ENCODE measurements around the gene RPL13.
A peak's percentile ranks its signal among the peaks of the same experiment; 100 is the strongest.
"Not testable (repeated sequence)": the region's sequence is repeated elsewhere in the genome, so short reads cannot be mapped to it uniquely, and the experiment has no call there.

The RPL13 gene

GRCh38 chr16:89577055-89577759 lies 16.7 kb downstream of the RPL13 start:
- DNase-seq (ENCODE audit: low read depth) = no peak

GRCh38 chr16:89579351-89579750 lies 18.9 kb downstream of the RPL13 start:
- DNase-seq (ENCODE audit: low read depth) = no peak

- no peak for DNase-seq (ENCODE audit: low read depth)
Measured at GRCh38 chr16:89581045-89581695, 20.7 kb downstream of the RPL13 start.

- DNase-seq (ENCODE audit: low read depth) = no peak
Measured at GRCh38 chr16:89581861-89582563, 21.5 kb downstream of the RPL13 start.

- no peak for DNase-seq (ENCODE audit: low read depth)
Measured at GRCh38 chr16:89582614-89583196, 22.2 kb downstream of the RPL13 start.

- no peak for DNase-seq (ENCODE audit: low read depth)
Measured at GRCh38 chr16:89583197-89583894, 22.9 kb downstream of the RPL13 start.

- no peak for DNase-seq (ENCODE audit: low read depth)
Measured at GRCh38 chr16:89583895-89584644, 23.6 kb downstream of the RPL13 start.

- no peak for DNase-seq (ENCODE audit: low read depth)
Measured at GRCh38 chr16:89584768-89585549, 24.5 kb downstream of the RPL13 start.

GRCh38 chr16:89586218-89586617 lies 25.7 kb downstream of the RPL13 start:
- DNase-seq (ENCODE audit: low read depth) = no peak

- DNase-seq (ENCODE audit: low read depth) = no peak
Measured at GRCh38 chr16:89586853-89587252, 26.4 kb downstream of the RPL13 start.

GRCh38 chr16:89587676-89588075 lies 27.2 kb downstream of the RPL13 start:
- not testable (repeated sequence) for DNase-seq (ENCODE audit: low read depth)

- no peak for DNase-seq (ENCODE audit: low read depth)
Measured at GRCh38 chr16:89588413-89589109, 28.1 kb downstream of the RPL13 start.

GRCh38 chr16:89589241-89589926 lies 28.9 kb downstream of the RPL13 start:
- no peak for DNase-seq (ENCODE audit: low read depth)

- peak; percentile 55 for DNase-seq (ENCODE audit: low read depth)
Measured at GRCh38 chr16:89593841-89594240, 33.4 kb downstream of the RPL13 start.

GRCh38 chr16:89595330-89596060 lies 35.0 kb downstream of the RPL13 start:
- no peak for DNase-seq (ENCODE audit: low read depth)

GRCh38 chr16:89596061-89596689 lies 35.7 kb downstream of the RPL13 start:
- DNase-seq (ENCODE audit: low read depth) = no peak

- DNase-seq (ENCODE audit: low read depth) = no peak
Measured at GRCh38 chr16:89596957-89597649, 36.6 kb downstream of the RPL13 start.

- no peak for DNase-seq (ENCODE audit: low read depth)
Measured at GRCh38 chr16:89598199-89598598, 37.7 kb downstream of the RPL13 start.

Data from T-helper 22 cell (primary cell).